ENCODE results near the gene SCGB3A1.

DNA sequence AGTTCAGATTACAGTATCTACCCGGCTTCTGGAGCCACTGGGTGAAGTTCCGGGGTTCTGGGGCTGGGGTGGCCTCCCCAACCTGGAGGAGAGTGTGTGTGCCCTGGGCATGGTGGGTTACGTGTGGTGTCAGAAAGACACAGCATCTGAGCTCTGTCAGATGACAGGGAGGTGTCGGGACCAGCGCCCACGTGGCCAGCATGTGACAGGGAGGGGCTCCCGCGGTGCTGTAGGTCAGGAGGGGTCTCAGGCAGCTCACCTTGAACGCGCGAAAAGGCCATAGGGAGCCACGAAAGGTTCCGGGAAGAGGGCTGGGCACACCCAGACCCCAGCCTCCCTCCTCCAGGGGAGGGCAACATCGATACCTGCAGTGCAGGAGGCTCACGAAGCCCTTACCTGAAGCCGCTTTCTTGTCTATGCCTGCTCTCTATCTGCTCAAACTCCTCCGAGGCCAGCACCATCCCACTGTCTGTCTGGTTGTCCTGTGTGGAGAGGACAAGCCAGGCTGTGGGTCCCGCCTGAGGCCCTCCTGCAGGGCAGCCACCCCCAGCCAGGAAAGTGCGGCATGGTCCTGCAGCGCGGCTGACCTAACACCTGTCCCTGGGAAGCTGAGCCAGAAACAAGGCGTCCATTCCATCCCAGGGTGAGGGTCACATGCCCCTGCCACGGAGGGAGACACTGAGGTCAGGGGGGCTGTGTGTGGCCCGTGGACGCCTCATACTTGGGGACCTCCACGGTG lies 17.4 kb upstream of the SCGB3A1 start:
- TF ChIP-seq POLR2A (IDR thresholded peaks at IDR 0.05), result no peak
- TF ChIP-seq, protein P1, sequence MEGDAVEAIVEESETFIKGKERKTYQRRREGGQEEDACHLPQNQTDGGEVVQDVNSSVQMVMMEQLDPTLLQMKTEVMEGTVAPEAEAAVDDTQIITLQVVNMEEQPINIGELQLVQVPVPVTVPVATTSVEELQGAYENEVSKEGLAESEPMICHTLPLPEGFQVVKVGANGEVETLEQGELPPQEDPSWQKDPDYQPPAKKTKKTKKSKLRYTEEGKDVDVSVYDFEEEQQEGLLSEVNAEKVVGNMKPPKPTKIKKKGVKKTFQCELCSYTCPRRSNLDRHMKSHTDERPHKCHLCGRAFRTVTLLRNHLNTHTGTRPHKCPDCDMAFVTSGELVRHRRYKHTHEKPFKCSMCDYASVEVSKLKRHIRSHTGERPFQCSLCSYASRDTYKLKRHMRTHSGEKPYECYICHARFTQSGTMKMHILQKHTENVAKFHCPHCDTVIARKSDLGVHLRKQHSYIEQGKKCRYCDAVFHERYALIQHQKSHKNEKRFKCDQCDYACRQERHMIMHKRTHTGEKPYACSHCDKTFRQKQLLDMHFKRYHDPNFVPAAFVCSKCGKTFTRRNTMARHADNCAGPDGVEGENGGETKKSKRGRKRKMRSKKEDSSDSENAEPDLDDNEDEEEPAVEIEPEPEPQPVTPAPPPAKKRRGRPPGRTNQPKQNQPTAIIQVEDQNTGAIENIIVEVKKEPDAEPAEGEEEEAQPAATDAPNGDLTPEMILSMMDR (IDR thresholded peaks at IDR 0.05 in 4 of 5, conservative IDR thresholded peaks at IDR 0.05 in 1 of 5), result no peak
